NCI-H82 (cell line): ENCODE results near the gene ATXN1.

ENCODE experiments used
- DNase-seq: peaks from one replicate; lab custom pipeline; 2025; lab: John Stamatoyannopoulos, UW

The ATXN1 gene

GRCh38 chr6:16673011-16673797 is 88.1 kb downstream of the ATXN1 start:
- DNase-seq: no peak

- no peak for DNase-seq
Observed at GRCh38 chr6:16671302-16672289, 89.7 kb downstream of the ATXN1 start.

- DNase-seq: no peak
Observed at GRCh38 chr6:16670617-16671051, 90.6 kb downstream of the ATXN1 start.

GRCh38 chr6:16670183-16670582 is 91.1 kb downstream of the ATXN1 start:
- no peak for DNase-seq

- no peak for DNase-seq
Observed at GRCh38 chr6:16669227-16669626, 92.0 kb downstream of the ATXN1 start.

- DNase-seq: no peak
Observed at GRCh38 chr6:16667509-16667908, 93.8 kb downstream of the ATXN1 start.

GRCh38 chr6:16665992-16666391 is 95.3 kb downstream of the ATXN1 start:
- no peak for DNase-seq

- no peak for DNase-seq
Observed at GRCh38 chr6:16665182-16665581, 96.1 kb downstream of the ATXN1 start.

GRCh38 chr6:16663901-16664300 is 97.4 kb downstream of the ATXN1 start:
- DNase-seq: no peak

GRCh38 chr6:16660157-16660497 is 101.1 kb downstream of the ATXN1 start:
- no peak for DNase-seq

- no peak for DNase-seq
Observed at GRCh38 chr6:16659466-16660156, 101.6 kb downstream of the ATXN1 start.

GRCh38 chr6:16658348-16659034 is 102.8 kb downstream of the ATXN1 start:
- no peak for DNase-seq

GRCh38 chr6:16657768-16658167 is 103.5 kb downstream of the ATXN1 start:
- no peak for DNase-seq

- DNase-seq: no peak
Observed at GRCh38 chr6:16656451-16656850, 104.8 kb downstream of the ATXN1 start.

- DNase-seq: no peak
Observed at GRCh38 chr6:16654701-16655100, 106.6 kb downstream of the ATXN1 start.

GRCh38 chr6:16653226-16653625 is 108.0 kb downstream of the ATXN1 start:
- DNase-seq: no peak

- DNase-seq: no peak
Observed at GRCh38 chr6:16651871-16652270, 109.4 kb downstream of the ATXN1 start.

- no peak for DNase-seq
Observed at GRCh38 chr6:16649890-16650289, 111.4 kb downstream of the ATXN1 start.

- no peak for DNase-seq
Observed at GRCh38 chr6:16649241-16649640, 112.0 kb downstream of the ATXN1 start.

GRCh38 chr6:16648003-16648402 is 113.3 kb downstream of the ATXN1 start:
- no peak for DNase-seq

- no peak for DNase-seq
Observed at GRCh38 chr6:16647422-16647821, 113.8 kb downstream of the ATXN1 start.
